Measurements from ENCODE around the gene FAM13C.

DNA sequence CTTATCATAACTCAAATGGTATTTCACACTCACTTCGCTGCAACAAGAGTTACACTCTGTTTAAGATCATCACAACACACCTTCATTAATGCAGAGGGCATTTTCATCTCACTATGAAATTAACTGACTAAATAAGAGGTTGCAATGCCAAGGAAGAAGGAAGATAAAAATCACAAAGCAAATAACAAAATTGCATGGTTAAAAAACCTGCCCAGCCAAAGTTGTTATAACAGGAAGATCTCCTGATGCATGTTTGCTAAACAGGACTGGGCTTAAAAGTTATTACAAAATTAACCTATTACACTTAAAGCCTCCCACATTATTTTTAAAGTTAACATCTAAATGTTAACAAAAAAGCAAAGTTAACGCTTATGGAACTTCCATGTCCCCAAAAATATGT, 11.8 kb downstream of the FAM13C start:
- TF ChIP-seq, protein P1, sequence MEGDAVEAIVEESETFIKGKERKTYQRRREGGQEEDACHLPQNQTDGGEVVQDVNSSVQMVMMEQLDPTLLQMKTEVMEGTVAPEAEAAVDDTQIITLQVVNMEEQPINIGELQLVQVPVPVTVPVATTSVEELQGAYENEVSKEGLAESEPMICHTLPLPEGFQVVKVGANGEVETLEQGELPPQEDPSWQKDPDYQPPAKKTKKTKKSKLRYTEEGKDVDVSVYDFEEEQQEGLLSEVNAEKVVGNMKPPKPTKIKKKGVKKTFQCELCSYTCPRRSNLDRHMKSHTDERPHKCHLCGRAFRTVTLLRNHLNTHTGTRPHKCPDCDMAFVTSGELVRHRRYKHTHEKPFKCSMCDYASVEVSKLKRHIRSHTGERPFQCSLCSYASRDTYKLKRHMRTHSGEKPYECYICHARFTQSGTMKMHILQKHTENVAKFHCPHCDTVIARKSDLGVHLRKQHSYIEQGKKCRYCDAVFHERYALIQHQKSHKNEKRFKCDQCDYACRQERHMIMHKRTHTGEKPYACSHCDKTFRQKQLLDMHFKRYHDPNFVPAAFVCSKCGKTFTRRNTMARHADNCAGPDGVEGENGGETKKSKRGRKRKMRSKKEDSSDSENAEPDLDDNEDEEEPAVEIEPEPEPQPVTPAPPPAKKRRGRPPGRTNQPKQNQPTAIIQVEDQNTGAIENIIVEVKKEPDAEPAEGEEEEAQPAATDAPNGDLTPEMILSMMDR (IDR thresholded peaks at IDR 0.05; ENCODE audit: low read length), result no peak
- TF ChIP-seq EZH2phosphoT487 (IDR thresholded peaks at IDR 0.05; ENCODE audit: low read length) (no peak), EZH2 (optimal IDR thresholded peaks at IDR 0.05; ENCODE audit: low read depth, low read length) (no peak)

Measured in MM.1S (cell line).